Measurements from ENCODE around the gene SPATA46.

The SPATA46 gene

DNA sequence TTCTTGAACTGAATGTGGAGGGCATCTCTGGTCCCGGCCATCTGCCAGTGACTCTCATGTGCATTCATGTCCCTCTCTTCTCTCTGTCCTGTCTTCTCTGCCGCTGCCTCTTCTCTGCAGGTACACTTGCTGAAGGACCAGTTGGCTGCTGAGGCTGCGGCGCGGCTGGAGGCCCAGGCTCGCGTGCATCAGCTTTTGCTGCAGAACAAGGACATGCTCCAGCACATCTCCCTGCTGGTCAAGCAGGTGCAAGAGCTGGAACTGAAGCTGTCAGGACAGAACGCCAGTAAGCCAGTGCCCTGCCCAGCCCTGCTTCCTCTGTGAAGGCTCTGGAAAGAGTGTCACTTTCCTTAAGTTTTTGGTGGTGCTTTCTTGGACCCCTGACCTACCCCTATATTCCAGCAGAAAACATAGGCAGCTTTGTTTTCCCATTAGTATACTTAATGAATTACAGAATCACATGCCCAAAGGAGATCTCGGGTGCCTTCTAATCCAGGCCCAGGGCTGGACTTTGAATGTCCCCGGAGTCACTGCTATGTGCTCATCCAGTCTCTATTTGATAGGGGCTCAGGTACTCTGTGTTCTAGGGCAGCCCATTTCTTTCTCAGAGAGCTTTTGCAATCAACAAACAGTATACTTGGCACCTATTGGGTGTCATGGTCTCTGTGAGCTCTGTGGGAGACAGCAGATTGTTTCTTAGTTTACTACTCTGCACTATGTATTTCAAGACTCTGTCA lies 11.2 kb downstream of the SPATA46 start:
- no peaks in the 10 kb centered on the region for H3K9me3 ChIP-seq (ENCODE audit: control insufficient read depth, insufficient read depth, low read depth, low read length)
- H3K27me3 ChIP-seq (ENCODE audit: control insufficient read depth, insufficient read depth, low read length) = no peaks in the 10 kb centered on the region
- no peak overlapping the region for H3K9ac ChIP-seq (ENCODE audit: low read length)
- no peak overlapping the region for H3K27ac ChIP-seq (ENCODE audit: low read depth, low read length)
- H3K36me3 ChIP-seq (ENCODE audit: control insufficient read depth, insufficient read depth, low read length) = peaks cover 13% of the 10 kb centered on the region; the same call in 1 of the 2 replicates
- H3K4me1 ChIP-seq (ENCODE audit: control insufficient read depth, insufficient read depth, low read length) = no peaks in the 10 kb centered on the region
- H3K4me3 ChIP-seq (ENCODE audit: low read depth, low read length) = no peak overlapping the region

DNA sequence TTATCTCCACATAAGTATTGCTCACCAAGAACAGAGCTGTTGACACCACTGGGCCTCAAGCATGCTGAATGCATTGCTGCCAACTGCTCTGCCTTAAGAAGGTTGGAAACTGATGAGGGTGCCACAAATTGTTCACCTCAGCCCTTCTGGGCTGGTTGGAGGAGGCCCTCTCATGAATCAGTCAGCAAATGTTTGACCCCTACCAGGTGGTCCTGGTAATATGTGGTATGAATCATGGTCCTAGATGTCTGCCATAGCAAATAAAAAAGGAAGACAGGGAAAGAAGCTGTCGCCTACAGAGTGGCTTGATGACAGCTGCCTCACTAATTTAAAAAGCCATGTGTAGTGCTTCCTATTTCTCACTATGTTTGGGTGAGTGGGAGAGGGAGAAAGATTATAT lies 12.2 kb downstream of the SPATA46 start:
- no peak overlapping the region for H3K27ac ChIP-seq (ENCODE audit: low read depth, low read length)

DNA sequence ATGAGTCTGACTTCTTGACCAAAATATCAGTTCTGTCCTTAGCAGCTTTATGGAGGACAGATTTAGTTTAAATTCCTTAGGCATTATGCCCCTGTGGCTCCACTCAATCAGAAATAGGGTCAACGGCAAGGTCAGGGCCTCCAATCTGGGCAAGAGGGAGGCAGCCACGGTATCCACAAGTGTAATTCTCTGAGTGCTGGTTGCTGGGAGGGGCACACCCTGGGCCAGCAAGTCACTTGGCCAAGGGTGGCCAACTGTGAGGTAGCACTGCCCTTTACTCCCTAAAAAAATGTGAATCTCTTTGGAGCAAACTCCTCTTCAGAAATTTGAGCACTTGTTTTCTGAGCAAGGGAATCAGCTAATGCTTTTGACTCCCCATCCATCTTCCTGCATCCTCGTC lies 12.8 kb downstream of the SPATA46 start:
- no peaks in the 10 kb centered on the region for H3K27me3 ChIP-seq (ENCODE audit: control insufficient read depth, insufficient read depth, low read length)
- H3K27ac ChIP-seq (ENCODE audit: low read depth, low read length) = no peak overlapping the region
- H3K36me3 ChIP-seq (ENCODE audit: control insufficient read depth, insufficient read depth, low read length) = peaks cover 18% of the 10 kb centered on the region; the same call in 1 of the 2 replicates
- no peaks in the 10 kb centered on the region for H3K9me3 ChIP-seq (ENCODE audit: control insufficient read depth, insufficient read depth, low read depth, low read length)
- no peak overlapping the region for H3K9ac ChIP-seq (ENCODE audit: low read length)
- H3K4me1 ChIP-seq (ENCODE audit: control insufficient read depth, insufficient read depth, low read length) = no peaks in the 10 kb centered on the region
- no peak overlapping the region for H3K4me3 ChIP-seq (ENCODE audit: low read depth, low read length)

More for the DNA sequence above, 12.2 kb downstream of the SPATA46 start:
- H3K9me3 ChIP-seq (ENCODE audit: control insufficient read depth, insufficient read depth, low read depth, low read length) = no peaks in the 10 kb centered on the region
- H3K9ac ChIP-seq (ENCODE audit: low read length) = no peak overlapping the region
- H3K4me3 ChIP-seq (ENCODE audit: low read depth, low read length) = no peak overlapping the region
- H3K36me3 ChIP-seq (ENCODE audit: control insufficient read depth, insufficient read depth, low read length) = peaks cover 13% of the 10 kb centered on the region; the same call in 1 of the 2 replicates
- H3K27me3 ChIP-seq (ENCODE audit: control insufficient read depth, insufficient read depth, low read length) = no peaks in the 10 kb centered on the region
- H3K4me1 ChIP-seq (ENCODE audit: control insufficient read depth, insufficient read depth, low read length) = no peaks in the 10 kb centered on the region

DNA sequence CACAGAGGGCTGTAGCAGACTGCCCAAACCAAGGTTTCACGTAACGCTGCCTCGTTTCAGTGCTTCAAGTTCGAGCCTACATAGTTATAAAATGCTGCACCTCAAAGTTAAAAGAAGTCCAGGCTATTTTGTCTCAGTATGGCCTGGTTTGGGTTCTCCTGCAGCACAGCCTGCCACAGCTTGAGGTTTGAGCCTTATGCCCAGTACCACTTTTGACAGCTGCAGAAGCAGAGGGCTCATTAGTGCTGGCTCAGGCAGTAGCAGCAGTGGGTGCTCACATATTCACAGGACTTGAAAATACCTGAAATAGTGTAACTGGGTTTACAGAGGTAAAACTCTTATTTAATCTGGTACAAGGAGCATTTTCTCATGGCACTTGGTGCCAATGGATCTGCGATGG lies 15.3 kb downstream of the SPATA46 start:
- Histone ChIP-seq H3K36me3 (ENCODE audit: control insufficient read depth, insufficient read depth, low read length) (peaks cover 5% of the 10 kb centered on the region; the same call in 1 of the 2 replicates), H3K27ac (ENCODE audit: low read depth, low read length) (no peak overlapping the region), H3K9ac (ENCODE audit: low read length) (no peak overlapping the region), H3K9me3 (ENCODE audit: control insufficient read depth, insufficient read depth, low read depth, low read length) (no peaks in the 10 kb centered on the region), H3K27me3 (ENCODE audit: control insufficient read depth, insufficient read depth, low read length) (no peaks in the 10 kb centered on the region), H3K4me3 (ENCODE audit: low read depth, low read length) (no peak overlapping the region), H3K4me1 (ENCODE audit: control insufficient read depth, insufficient read depth, low read length) (no peaks in the 10 kb centered on the region)

- no peak overlapping the region for H3K9ac ChIP-seq (ENCODE audit: low read length)
- H3K4me3 ChIP-seq (ENCODE audit: low read depth, low read length) = no peak overlapping the region
- no peaks in the 10 kb centered on the region for H3K4me1 ChIP-seq (ENCODE audit: control insufficient read depth, insufficient read depth, low read length)
- no peaks in the 10 kb centered on the region for H3K9me3 ChIP-seq (ENCODE audit: control insufficient read depth, insufficient read depth, low read depth, low read length)
- no peak overlapping the region for H3K27ac ChIP-seq (ENCODE audit: low read depth, low read length)
- peaks cover 5% of the 10 kb centered on the region; the same call in 1 of the 2 replicates for H3K36me3 ChIP-seq (ENCODE audit: control insufficient read depth, insufficient read depth, low read length)
- H3K27me3 ChIP-seq (ENCODE audit: control insufficient read depth, insufficient read depth, low read length) = no peaks in the 10 kb centered on the region
Measured at GRCh38 chr1:162360874-162361260, 15.8 kb downstream of the SPATA46 start.

DNA sequence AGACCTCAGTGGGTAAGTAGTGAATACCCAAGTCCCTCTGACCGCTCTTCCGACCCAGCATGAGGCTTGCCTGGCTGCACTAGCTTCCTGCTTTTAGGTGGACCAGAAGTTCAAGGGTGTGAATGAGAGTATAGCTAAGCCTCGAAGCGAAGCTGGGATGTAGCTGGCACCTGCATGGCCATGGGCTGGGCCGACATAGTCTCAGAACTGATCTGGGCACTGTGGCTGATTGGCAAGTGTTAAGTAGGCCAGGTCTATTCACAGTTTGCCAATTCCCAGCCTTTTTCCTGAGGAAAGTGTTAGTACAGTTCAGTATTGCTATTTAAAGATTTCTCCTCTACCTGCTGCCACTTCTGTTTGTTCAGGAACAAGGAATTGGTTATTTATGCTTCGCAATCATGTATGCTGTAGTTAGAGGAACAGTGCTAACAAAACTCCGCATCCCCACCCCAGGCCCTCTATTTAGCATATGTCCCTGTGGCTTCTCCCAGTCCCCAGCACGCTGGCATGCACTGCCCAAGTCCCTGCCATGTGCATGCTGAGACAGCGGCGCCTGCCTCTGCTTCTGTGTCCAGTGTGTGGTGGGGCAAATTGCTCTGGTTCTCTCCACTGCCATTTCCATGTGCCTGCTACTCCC lies 16.3 kb downstream of the SPATA46 start:
- H3K4me3 ChIP-seq (ENCODE audit: low read depth, low read length) = no peak overlapping the region
- H3K27me3 ChIP-seq (ENCODE audit: control insufficient read depth, insufficient read depth, low read length) = no peaks in the 10 kb centered on the region
- no peaks in the 10 kb centered on the region for H3K4me1 ChIP-seq (ENCODE audit: control insufficient read depth, insufficient read depth, low read length)
- no peaks in the 10 kb centered on the region for H3K9me3 ChIP-seq (ENCODE audit: control insufficient read depth, insufficient read depth, low read depth, low read length)
- no peak overlapping the region for H3K27ac ChIP-seq (ENCODE audit: low read depth, low read length)
- H3K9ac ChIP-seq (ENCODE audit: low read length) = no peak overlapping the region
- H3K36me3 ChIP-seq (ENCODE audit: control insufficient read depth, insufficient read depth, low read length) = peaks cover 7% of the 10 kb centered on the region

DNA sequence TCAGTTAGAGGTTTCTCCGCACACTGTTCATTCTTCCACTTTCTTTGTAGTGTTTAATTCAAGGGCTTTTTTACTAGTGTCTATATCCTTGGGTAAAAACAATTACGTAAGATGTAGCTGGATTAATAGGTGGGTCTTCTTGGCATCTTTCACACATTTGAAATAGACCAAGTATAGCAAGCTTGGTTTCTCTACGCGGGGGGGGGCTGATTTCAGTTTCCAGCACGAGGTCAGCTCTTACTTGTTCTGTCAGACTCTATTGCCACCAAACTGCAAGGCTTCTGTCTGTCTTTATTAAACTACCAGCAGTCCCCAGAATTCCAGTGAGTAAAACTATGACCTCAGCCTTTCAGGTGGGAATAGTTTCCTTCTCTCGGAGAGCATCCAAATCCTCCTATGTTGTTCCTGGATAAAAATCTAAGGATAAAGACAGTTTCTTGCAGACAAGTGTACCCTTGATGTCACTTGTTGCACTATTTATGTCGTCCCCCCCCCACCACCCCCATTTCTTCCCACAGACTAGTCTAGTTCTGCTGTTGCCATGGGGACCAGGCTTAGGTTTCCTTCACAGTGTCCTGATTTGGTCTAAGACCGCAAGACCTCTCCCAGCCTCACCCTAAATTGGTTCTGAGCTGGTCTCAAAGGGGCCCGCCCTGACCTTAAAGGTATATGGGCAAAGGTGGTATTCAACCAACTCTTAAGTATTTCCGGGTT lies 17.0 kb downstream of the SPATA46 start:
- no peak overlapping the region for H3K27ac ChIP-seq (ENCODE audit: low read depth, low read length)
- no peak overlapping the region for H3K9ac ChIP-seq (ENCODE audit: low read length)
- H3K27me3 ChIP-seq (ENCODE audit: control insufficient read depth, insufficient read depth, low read length) = no peaks in the 10 kb centered on the region
- H3K4me3 ChIP-seq (ENCODE audit: low read depth, low read length) = no peak overlapping the region
- no peaks in the 10 kb centered on the region for H3K9me3 ChIP-seq (ENCODE audit: control insufficient read depth, insufficient read depth, low read depth, low read length)
- no peaks in the 10 kb centered on the region for H3K4me1 ChIP-seq (ENCODE audit: control insufficient read depth, insufficient read depth, low read length)
- peaks cover 11% of the 10 kb centered on the region for H3K36me3 ChIP-seq (ENCODE audit: control insufficient read depth, insufficient read depth, low read length)

GRCh38 chr1:162358928-162359327 lies 17.7 kb downstream of the SPATA46 start:
- H3K4me3 ChIP-seq (ENCODE audit: low read depth, low read length) = no peak overlapping the region
- H3K27ac ChIP-seq (ENCODE audit: low read depth, low read length) = no peak overlapping the region
- peaks cover 11% of the 10 kb centered on the region for H3K36me3 ChIP-seq (ENCODE audit: control insufficient read depth, insufficient read depth, low read length)
- no peak overlapping the region for H3K9ac ChIP-seq (ENCODE audit: low read length)
- peaks cover under 1% of the 10 kb centered on the region; the same call in 1 of the 2 replicates for H3K4me1 ChIP-seq (ENCODE audit: control insufficient read depth, insufficient read depth, low read length)
- H3K9me3 ChIP-seq (ENCODE audit: control insufficient read depth, insufficient read depth, low read depth, low read length) = no peaks in the 10 kb centered on the region
- H3K27me3 ChIP-seq (ENCODE audit: control insufficient read depth, insufficient read depth, low read length) = no peaks in the 10 kb centered on the region

- H3K4me3 ChIP-seq (ENCODE audit: low read depth, low read length) = no peak overlapping the region
- H3K9ac ChIP-seq (ENCODE audit: low read length) = no peak overlapping the region
- no peak overlapping the region for H3K27ac ChIP-seq (ENCODE audit: low read depth, low read length)
- H3K36me3 ChIP-seq (ENCODE audit: control insufficient read depth, insufficient read depth, low read length) = peaks cover 11% of the 10 kb centered on the region
- no peaks in the 10 kb centered on the region for H3K27me3 ChIP-seq (ENCODE audit: control insufficient read depth, insufficient read depth, low read length)
- H3K9me3 ChIP-seq (ENCODE audit: control insufficient read depth, insufficient read depth, low read depth, low read length) = no peaks in the 10 kb centered on the region
- peaks cover 12% of the 10 kb centered on the region; the same call in 1 of the 2 replicates for H3K4me1 ChIP-seq (ENCODE audit: control insufficient read depth, insufficient read depth, low read length)
Measured at GRCh38 chr1:162357681-162358266, 18.9 kb downstream of the SPATA46 start.

GRCh38 chr1:162353702-162354101 lies 23.0 kb downstream of the SPATA46 start:
- Histone ChIP-seq H3K9ac (ENCODE audit: low read length) (no peak overlapping the region), H3K36me3 (ENCODE audit: control insufficient read depth, insufficient read depth, low read length) (peaks cover 6% of the 10 kb centered on the region)

More at GRCh38 chr1:162353702-162354101, 23.0 kb downstream of the SPATA46 start:
- Histone ChIP-seq H3K4me3 (ENCODE audit: low read depth, low read length) (no peak overlapping the region), H3K27ac (ENCODE audit: low read depth, low read length) (no peak overlapping the region; the same call in 1 of the 2 replicates), H3K4me1 (ENCODE audit: control insufficient read depth, insufficient read depth, low read length) (peaks cover 25% of the 10 kb centered on the region; the same call in 1 of the 2 replicates), H3K9me3 (ENCODE audit: control insufficient read depth, insufficient read depth, low read depth, low read length) (no peaks in the 10 kb centered on the region), H3K27me3 (ENCODE audit: control insufficient read depth, insufficient read depth, low read length) (no peaks in the 10 kb centered on the region)

All from HUES6 (cell line).